AG08395 (cell line): ENCODE data around the gene SPACA7.

Experiments used
- DNase-seq: peaks from one replicate; pipeline ENCODE4 v3.0.0; 2012; ENCODE audit warnings: mixed read lengths, low spot score

Gene SPACA7

GRCh38 chr13:112376050-112376681, at the start of gene SPACA7:
Gene SPACA7 (plus strand): TSS chr13:112376355. CDS start chr13:112376386, 31 bp downstream.
- DNase-seq: no peak

DNA sequence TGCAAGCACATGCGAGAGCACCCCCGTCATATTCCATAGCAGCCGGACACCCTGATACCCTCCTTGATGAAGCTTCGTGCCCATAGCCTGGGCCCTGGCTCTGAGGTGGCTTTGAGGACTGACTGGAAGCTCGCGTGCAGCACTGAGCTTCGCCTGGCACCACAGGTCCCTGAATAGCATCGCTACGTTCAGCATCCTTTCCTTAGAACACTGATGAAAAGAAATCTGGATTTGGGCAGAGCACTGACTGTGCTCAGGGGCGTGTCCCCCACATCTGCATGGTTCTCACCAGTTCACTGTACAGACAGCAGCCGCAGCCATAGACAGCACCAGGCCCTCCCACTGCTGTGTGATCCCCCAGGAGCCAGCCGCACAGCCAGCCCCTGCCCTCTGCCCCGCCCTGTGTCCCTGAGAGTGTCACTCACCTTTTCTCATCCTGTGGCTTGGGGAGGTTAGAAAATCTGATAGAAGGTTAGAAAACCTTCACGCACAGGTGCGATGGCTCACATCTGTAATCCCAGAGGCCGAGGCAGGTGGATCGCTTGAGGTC, 49.3 kb upstream of the SPACA7 start:
- DNase-seq: no peak

DNA sequence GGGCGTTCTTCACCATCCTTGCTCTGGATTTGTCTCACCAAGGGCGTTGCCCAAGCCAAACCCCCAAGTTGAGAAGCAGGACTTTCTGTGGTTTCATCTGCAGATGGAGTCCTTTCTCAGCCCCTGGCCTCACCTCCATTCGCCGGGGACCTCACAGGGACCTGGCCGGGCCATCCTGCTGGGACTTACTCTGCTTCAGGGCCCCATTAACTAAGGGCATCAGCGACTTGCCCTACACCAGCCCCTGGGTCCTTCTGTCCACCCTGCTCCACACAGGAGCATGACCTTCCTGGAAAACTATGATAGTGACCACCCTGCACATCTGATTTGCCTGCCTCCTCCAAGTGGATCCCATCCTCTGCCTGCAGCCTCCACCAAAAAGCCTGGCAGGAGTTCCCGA, 47.2 kb upstream of the SPACA7 start:
- DNase-seq: no peak

GRCh38 chr13:112329376-112329775, 46.8 kb upstream of the SPACA7 start:
- DNase-seq: no peak

DNA sequence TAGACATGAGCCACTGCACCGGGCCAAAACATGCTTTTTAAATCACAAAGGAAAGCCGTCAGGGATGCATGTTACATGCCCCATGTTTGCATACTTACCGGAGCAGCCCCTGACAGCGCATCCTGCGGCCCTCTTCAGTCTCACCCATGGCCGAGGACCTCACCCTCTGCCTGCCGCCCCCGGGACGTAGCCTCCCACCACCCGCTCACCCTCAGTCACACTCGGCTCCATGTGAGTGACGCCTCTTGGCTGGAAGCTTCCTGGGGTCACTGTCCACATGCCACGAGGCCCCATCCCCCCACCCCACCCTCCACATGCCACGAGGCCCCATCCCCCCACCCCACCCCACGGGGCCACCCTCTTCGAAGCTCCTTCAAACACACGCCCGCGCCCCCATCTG, 46.1 kb upstream of the SPACA7 start:
- DNase-seq: no peak

GRCh38 chr13:112330479-112331381, 45.4 kb upstream of the SPACA7 start:
- DNase-seq: no peak

GRCh38 chr13:112331675-112332074, 44.5 kb upstream of the SPACA7 start:
- DNase-seq: no peak

DNA sequence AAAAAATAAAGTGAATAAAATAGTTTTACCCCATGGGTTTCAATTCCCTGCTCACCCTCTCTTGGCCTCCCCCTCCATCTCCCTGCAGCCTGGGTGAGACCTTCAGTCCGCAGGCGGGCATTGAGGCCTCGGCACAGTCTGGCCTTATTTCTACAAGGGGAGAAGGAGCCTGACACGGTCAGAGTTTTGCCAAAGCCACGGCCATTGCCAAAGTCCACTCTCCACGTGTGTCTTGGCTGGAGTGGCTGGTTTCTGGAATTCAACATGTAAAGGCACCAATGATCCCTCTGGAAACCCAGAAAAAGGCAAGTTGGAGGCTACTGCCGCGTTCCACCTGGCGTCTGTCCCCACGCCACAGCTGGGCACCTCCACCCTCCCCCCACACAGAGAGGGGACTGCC, 43.4 kb upstream of the SPACA7 start:
- no peak for DNase-seq

DNA sequence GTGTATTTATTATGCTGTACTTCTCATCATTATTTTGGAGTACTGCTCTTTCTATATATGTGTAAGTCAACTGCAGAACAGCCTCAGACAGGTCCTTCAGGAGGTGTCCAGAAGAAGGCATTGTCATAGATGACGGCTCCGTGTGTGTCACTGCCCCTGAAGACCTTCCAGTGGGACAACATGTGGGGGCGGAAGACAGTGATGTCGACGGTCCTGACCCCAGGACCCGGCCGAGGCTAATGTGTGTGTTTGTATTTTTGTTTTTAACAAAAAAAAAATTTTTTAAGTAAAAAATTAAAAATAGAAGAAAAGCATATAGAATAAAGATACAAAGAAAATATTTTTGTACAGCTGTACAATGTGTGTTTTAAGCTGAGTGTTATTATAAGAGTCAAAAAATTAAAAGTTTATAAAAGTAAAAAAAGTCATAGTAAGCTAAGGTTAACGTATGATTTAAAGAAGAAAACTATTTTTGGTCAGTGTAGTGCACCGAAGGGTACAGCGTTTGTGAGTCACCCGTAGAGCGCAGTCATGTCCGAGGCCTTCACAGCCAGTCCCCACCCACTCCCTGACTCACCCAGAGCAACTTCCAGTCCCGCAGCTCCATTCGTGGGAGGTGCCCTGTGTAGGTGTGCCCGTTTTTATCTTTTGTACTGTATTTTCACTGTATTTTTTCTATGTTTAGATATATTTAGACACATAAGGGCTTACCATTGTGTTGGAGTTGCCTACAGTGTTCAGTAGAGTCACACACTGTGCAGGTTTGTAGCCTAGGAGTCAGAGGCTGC, 42.2 kb upstream of the SPACA7 start:
- no peak for DNase-seq

- no peak for DNase-seq
These were observed 41.0 kb upstream of the SPACA7 start for GRCh38 chr13:112335135-112335534.

GRCh38 chr13:112341446-112341845, 34.7 kb upstream of the SPACA7 start:
- DNase-seq: no peak

DNA sequence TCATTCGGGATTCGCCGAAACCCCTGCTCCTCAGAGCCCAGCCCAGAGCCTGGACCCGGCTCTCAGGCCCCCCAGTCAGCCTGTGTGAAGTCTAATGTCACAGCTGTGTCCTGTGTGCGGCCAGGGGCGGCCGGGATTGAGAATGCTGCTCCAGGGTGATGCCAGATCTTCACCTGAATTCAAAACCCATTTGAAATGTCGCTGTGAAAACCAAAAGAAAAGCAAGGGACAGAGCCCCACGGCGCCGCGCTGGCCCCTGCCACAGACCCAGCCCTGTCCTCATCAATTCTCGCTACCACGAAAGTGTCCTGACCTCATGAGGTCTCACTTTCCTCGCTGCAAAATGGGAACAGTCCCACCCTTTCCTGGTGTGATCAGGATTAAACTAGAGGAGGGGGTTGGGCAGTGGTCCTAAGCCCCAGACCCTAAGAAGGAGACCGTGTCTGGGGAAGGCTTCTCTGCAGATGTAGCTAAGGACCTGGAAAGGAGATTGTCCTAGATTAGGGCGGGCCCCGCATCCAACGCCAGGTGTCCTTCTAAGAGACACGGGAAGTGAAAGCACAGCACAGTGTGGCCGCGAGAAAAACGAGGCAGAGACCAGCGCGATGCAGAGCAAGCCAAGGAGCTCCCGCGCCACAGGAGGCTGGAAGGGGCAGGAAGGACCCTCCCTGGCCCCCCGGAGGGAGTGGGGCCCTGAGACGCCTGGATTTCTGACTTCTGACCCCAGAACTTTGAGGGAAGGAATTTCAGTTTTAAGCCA, 34.0 kb upstream of the SPACA7 start:
- DNase-seq: no peak

GRCh38 chr13:112342841-112343361, 33.3 kb upstream of the SPACA7 start:
- DNase-seq: no peak

DNA sequence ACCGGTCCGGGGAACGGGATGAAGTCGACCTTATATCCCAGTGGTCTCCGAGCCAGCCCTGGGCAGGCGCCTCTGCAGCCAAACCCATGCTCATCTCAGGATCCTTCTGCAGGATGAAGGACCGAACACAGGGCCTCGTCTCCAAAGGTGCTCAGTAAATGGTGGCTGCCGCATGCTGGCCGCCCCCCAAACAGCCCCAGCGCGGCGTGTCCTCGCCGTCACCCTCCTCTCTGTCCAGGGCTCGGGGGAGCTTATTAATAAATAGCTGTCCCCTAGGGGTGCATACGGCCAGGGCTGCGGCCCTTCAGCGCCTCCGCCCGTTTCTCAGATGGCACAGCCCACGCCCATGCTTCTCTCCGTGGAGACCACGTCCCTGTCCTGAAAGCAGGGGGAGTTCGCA, 32.6 kb upstream of the SPACA7 start:
- no peak for DNase-seq

DNA sequence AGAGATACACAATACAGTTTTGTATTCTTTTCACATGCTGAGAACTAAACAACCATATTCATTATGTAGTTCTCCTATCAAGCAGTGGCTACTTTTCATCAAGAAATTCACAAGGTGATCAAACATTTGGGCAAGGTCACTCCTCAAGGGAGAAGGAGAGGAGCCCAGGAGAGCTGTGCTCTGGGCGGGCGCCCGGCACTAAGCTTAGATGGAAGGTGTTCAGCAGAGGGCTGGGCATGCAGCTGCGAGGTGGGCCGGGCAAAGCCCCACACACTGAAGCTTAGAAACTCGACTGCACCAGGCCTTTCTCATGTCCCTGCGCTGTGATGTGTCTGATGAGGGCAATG, 30.4 kb upstream of the SPACA7 start:
- DNase-seq: no peak

GRCh38 chr13:112346173-112346898, 29.8 kb upstream of the SPACA7 start:
- no peak for DNase-seq

GRCh38 chr13:112346899-112347229, 29.3 kb upstream of the SPACA7 start:
- DNase-seq: no peak

DNA sequence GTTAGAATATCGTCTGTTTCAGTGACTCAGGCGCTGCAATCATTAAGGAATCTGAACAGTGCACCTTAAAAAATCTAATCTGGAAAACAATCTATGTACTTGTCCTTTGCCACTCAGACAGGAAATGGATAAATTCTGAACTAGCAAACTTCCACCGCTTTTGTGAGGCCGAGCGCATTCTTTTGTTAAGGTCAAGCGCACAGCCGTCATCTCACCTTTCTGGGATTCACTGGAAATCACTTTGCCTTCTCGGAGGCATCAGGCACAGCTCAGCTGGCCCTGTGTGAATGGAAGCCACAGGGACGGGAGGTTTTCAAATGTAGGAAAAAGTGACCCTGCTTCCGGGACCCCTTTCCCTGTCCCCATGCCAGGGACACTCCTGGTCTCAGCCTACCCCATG, 28.2 kb upstream of the SPACA7 start:
- DNase-seq: no peak

- DNase-seq: no peak
These were observed 27.4 kb upstream of the SPACA7 start for GRCh38 chr13:112348642-112349345.

GRCh38 chr13:112349681-112350080, 26.5 kb upstream of the SPACA7 start:
- DNase-seq: no peak
